ENCODE data around the gene FHIT.

The FHIT gene

DNA sequence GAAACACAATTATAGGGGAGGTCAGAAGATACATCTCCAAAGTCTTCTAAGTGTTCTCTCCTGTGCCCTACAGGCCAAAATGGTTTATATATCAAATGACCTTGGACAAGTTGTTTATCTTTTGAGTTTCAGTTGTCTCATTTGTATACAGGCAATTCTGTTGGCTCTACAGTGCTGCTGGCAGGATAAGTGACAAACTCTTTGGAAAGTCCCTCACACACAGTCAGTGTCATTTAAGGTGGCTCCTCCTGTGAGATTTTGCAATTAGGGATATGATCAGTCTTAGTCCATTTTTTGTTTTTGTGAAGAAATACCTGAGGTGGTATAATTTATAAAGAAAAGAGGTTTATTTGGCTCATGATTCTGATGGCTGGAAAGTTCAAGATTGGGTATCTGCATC, 1165.6 kb downstream of the FHIT start:
- no peak for DNase-seq (ENCODE audit: low read depth in 1 of 2, low spot score in 1 of 2)

DNA sequence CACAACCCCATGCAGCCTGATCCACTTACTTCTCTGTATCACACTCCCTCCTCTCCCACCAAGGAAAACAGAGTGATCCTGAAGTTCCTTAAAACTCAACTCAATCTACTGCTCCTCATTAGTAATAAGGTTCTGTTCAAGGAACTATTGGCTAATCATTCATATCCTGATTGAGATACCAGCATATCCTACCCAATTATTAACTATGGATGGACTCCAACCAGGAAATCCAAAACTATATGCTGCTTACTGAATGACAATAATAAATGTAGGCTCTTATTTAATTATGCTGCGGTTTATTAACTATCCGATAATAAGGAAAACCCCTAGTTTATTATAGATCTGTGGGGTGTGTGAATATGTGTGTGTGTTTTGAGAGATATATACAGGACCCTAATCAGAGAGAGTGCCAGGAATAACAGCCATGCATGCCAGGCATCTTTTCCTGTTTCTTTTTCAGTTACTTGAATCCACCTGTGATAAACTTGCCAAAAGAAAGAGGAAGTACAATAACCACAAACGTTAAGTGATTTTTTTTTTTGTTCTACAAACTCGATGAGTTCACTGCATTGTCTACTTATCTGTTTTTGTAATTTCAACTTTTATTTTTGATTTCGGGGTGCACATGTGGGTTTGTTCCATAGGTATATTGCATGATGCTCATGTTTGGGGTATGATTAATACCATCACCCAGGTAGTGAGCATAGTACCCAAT, 1169.7 kb downstream of the FHIT start:
- DNase-seq (ENCODE audit: low read depth in 1 of 2, low spot score in 1 of 2): no peak

DNA sequence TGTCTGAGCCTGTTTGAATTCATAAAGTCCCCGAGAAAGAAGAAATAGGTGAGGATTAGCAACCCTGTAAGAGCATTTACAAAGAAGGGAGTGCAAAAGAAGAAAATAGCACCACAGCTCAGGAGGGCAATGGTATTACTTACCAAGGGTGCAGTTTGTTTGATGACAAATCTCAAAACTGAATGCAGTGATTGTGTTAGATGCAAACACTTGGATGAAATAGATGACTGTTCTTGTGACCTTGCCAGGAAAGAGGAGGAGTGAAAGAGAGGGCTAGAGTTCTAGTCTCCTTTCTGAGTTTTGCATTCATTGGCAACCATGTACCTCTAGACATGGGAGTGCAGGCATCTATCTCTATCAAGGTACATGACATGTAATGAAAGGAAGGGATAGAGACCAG, 1170.6 kb downstream of the FHIT start:
- no peak for DNase-seq (ENCODE audit: low read depth in 1 of 2, low spot score in 1 of 2)

DNA sequence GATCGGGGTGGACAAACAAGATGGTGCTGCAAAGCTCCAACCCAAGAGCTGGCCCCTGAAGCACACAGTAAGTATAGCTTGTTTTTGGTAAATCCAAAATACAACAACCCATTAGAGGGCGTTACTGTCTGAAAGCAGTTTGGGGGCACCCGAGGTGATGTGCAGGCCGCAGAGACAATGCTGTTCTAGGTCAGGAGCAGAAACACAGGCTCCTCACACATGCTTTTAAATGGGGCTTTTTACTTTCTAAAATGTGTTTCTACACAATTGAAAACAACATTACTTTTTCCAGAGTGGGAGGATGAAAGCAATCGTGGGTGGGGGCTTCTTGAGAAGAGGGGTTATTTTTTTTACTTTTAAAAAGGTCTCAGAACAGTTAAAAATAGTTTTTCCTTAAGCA, 1172.2 kb downstream of the FHIT start:
- DNase-seq (ENCODE audit: low read depth in 1 of 2, low spot score in 1 of 2): no peak

DNA sequence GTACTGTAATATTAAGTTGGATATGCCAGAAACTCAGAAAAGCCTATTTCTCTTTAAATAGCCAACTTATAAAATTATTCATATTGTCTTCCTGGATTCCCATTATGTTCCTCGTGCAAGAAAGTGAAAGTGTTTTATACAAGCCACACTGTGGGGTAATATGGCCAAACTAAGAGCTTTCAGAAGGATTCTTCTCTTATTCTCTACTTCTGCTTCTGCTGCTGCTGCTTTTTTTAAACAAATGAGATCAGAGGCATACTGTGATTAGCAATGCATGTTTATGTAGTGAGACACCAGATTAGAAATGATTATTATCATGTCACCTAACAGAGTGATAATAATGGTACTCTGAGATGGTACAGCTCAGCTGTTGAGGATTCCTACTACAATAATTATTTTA, 1174.9 kb downstream of the FHIT start:
- no peak for DNase-seq (ENCODE audit: low read depth in 1 of 2, low spot score in 1 of 2)

DNA sequence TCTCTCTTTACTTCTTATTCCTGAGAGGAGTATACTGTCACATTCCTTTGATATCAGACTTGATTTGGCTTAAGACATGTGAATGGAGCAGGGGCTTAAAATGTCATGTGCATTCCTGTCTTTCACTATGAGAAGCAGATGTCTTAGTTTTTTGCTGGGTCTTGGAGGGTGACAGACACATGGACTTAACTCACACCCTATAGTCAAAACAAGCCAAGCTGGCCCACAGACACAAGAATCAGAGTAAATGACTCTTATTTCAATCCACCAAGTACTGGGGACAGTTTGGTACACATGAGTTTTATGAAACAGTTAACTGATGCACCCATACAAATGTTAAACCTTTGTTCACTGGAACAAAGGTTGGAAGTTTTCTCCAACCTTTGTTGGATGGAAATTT, 1177.3 kb downstream of the FHIT start:
- no peak for DNase-seq (ENCODE audit: low read depth in 1 of 2, low spot score in 1 of 2)

DNA sequence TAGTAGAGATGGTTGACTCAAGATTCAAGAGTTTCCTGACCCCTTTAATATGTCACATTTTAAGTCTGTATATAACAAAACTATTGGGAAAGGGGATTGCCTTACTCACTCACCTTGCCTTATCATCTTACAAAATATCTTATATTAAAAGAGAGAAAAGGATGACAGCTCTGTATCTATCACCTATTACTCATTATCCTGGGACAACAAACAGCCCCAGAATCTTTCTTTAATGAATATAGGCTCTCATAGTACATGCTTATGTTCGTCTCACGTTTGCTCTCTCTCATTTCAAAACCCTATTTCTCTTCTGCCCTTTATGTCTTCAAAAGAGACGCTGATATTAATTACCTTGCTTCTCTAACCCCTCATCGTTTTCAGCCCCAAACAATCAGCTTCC, 1178.0 kb downstream of the FHIT start:
- no peak for DNase-seq (ENCODE audit: low read depth in 1 of 2, low spot score in 1 of 2)

DNA sequence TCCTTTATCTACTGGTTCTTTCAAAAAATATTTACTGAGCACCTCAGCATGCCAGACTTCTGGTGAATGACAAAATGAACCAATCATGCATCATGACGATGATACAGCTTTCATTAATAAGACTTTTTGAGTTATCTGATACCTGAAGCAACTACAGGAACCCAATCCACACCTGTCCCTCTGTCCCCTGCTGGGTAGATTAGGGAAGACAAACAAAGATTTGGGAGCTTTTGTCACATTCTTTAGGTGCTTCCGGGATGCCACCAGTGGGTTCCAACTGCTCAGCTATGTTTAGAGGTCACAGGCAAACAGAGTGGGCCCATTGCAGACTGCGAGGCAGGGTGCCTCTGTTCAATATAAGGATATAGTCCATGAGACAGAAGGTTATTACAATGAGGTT, 1180.9 kb downstream of the FHIT start:
- no peak for DNase-seq (ENCODE audit: low read depth in 1 of 2, low spot score in 1 of 2)

DNA sequence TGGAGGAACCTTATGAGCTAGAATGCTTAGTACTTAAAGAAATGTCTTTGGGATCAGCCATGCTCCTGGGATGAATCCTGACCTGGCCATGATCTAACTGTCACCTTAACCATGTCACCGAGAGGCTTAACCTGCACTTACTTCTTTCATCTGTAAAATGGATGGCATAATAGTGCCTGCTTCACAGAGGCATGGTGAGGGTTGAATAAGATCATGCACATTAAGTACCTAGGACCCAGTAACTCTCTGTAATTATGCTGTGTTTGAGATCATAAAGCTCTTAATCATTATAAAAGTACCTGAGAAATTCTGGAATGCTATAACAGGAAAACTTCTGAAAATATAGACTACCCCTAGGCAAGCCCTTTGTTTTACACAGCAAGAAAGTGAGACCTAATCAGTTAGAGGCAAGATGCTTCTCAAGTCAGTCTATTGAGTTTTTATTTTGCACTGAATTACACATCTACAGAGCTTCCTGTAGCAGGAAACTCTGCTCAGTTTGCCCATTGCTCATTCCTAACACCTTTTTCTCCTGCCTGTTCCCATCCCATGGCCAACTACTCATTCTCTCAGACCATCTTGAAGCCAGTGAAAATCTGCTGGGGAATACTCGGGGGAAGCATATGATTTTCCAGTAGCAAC, 1185.9 kb downstream of the FHIT start:
- DNase-seq (ENCODE audit: low read depth in 1 of 2, low spot score in 1 of 2): no peak

DNA sequence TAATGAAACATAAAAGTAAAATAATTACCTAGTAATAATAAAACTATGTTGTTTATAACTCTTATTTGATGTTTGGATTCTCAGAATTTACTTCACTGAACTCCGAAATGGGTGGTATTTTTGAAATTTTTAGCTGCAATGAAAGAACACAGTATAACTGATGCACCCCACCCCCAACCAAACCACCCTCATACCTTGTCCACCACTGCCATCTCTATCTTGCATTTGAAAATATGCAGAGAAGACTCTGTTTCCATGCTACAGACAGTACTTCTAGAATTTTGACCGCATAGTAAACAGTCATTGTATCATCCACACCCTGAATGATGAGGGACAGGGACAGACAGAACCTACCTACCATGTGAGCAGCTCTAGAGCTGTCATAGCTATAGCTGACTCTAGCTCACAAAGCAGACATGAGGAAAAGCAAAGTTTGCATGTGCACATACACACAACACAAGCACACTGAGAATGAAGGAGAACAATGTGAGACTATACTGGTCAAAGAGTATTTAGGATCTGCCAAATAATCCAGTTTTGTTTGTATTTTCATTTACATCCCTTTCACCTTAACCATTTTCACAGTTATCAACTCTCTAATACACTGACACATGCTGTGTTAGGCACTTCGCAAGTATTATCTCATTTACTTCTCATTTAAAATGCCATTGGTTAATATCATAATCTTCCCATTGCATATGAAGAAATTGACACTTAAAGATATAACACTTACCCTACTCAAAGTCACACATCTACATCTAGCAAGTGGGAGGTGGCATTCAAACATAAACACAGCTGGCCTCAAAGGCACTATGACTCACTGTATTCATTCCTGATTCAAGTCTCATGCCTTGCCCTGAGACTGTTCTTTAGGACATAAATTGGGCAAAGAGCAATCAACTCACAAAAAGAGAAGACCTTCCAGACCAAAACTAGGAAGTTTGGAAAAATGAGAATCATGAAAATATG, 1186.8 kb downstream of the FHIT start:
- no peak for DNase-seq (ENCODE audit: low read depth in 1 of 2, low spot score in 1 of 2)

DNA sequence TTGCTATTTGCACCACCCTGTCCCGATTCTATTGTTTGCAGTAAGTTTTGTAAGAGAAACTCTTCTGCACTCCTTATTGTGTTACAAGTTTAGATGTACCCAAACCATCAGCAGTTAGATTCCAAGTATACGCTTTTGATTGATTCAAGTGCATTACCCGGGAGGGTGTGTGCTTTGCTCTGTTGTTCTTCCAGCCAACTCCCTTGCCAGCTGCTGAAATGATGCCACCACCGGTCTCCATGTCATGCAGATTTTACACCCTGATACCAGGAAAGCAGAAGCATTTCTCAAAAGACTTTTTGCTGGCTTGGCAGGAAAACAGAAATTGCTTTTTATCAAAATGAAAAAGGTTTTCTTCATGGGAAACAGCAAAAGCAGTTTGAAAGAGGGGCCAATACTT, 1194.8 kb downstream of the FHIT start:
- no peak for DNase-seq (ENCODE audit: low read depth in 1 of 2, low spot score in 1 of 2)

DNA sequence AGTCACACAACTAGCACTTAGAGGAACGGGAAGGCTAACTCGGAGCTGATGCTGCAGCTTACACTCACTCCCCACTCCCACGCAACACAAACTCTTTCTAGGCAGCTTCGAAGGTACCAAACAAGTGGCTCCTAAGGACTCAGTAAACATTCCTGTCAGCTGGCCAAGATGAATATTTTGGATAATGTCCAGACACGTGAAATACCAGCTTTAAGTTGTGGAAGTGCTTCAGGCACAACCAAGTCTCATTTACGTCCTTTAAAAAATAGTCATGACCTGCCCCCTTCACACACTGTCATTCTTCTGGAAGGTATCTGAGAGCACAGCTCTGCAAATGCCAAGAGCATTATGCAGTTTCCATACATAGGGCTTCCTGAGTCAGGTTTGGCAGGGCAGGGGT, 1195.5 kb downstream of the FHIT start:
- no peak for DNase-seq (ENCODE audit: low read depth in 1 of 2, low spot score in 1 of 2)

DNA sequence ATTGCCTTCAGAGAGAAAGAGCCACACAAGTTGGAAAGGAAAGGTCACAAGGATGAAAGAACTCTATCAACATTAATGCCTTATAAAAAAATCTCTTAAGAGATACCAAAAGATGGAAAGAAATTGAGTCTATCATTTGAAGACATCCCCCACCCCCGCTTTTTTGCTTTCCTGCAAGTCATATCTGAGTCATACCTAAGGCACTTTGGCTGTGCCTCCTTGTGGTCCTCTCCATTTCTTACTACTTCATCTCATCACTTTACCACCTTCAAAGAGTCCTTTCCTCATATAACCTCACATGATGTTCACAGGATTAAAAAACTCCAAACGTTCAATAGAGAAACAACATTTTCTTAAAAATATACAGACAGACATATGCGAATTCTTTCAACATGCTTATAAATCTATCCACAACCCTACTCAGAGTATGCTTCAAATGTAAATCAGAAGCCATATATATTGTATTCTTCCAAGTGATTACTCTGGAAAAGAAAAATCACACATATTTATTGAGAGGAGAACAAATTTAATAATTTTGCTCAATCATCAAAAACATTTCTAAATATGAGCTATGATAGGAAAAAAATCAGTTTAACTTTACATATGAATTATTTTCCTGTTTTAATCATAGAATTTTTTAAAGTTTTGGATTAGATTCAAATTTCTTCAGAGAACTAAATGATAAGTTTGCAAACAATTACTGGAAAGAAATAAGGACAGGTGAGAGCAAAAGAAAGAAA, 1197.6 kb downstream of the FHIT start:
- no peak for DNase-seq (ENCODE audit: low read depth in 1 of 2, low spot score in 1 of 2)

DNA sequence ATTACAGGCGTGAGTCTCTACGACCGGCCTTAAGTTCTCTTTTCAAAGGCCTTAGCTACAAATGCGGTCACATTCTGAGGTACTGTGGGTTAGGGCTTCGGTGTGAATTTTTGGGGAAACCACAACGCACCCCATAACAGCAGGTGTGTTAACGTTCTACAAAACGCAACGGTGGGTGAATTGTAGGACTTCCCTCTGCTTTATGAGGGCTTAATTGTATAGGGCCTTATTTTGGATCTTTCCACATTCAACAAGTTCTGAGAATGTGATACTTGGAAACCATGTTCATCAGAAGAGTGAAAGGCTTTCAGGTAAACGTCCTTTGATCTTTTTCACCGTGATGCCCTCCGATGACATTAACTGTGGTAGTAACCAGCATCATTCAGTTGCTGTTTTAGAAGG, 1202.8 kb downstream of the FHIT start:
- DNase-seq (ENCODE audit: low read depth in 1 of 2, low spot score in 1 of 2): no peak

DNA sequence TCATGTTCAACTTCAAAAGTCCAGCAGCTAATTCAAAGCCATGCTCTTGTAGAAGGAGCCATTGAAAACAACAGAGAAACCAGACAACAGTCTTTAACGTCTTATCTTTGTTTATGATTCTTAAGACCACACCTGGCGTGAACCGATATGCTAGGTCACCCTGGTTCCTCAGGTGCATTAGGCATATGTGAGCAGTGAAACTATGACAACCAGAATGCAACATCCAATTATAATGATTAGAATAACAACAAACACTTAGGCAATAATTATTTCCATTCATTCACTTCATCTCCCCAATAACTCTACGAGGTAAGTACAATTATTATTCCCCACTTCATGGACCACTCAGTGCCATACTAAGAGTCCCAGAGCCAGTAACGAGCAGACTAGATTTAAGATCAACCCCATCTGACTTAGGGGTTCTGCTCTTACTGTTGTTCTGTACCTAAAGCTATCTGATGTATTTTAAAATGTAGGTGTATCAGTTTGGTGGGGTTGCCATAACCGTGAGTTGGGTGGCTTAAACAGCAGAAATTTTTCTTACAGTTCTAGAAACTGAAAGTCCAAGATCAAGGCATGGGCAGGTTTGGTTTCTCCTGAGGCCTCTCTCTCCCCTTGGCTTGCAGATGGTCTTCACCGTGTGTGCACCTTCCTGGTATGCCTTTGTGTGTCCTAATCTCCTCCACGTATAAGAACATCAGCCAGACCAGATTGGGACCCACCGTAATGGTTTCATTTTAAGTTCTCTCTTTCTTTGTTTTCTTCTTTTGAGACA, 1203.6 kb downstream of the FHIT start:
- DNase-seq (ENCODE audit: low read depth in 1 of 2, low spot score in 1 of 2): no peak

DNA sequence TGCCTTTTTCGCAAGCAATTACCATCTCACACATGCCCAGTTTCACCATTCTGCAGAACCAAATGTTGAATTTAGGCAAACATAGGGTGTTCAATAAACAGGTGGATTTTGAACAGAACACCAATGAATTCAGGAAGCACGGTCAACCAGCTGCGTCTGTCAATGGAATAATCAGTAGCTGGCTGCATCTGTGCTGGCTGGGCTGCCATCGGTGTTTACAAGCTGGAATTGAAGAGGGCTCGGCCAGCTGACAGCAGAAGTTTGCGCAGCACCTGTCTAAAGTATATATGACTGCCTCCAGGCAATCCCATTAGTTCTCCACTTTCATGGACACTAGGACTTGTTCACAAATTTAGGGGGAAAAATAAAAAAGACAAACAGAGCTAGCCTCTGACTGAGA, 1205.0 kb downstream of the FHIT start:
- no peak for DNase-seq (ENCODE audit: low read depth in 1 of 2, low spot score in 1 of 2)

DNA sequence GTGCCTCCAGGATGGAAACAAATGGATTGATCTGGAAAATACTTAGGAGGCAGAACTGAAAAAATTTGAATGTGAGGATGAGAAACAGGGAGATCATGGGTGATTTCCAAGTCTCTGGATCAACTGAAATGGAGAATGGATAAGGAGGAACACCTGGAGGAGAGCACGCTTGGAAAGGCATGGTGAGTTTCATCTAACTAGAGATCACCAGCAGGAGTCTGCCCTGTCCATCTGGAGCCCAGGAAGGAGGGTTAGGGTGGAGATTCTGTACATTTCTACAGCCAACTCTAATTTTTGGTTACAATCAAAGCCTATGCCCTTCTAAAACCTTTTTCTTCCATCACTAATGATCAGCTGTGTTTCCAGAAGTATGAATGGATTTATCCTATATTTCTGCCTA, 1205.6 kb downstream of the FHIT start:
- DNase-seq (ENCODE audit: low read depth in 1 of 2, low spot score in 1 of 2): no peak

DNA sequence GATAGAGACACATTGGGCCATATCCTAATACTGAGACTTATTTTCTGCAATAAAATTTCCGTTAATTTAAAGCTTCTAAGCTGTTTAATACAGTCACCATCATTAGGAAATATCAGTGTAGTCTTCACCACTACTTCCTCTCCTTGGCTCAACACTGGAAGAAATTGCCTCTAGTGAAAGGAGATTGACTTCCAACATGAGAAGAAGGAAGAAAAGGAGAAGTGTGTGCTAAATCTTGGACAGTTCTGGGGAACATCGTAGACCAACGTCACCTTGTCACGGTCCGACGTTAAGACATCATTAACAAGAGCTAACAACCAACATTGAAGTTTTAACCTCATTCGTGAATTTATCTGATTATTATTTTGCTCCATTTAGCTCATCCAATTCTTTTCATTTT, 1214.4 kb downstream of the FHIT start:
- no peak for DNase-seq (ENCODE audit: low read depth in 1 of 2, low spot score in 1 of 2)

DNA sequence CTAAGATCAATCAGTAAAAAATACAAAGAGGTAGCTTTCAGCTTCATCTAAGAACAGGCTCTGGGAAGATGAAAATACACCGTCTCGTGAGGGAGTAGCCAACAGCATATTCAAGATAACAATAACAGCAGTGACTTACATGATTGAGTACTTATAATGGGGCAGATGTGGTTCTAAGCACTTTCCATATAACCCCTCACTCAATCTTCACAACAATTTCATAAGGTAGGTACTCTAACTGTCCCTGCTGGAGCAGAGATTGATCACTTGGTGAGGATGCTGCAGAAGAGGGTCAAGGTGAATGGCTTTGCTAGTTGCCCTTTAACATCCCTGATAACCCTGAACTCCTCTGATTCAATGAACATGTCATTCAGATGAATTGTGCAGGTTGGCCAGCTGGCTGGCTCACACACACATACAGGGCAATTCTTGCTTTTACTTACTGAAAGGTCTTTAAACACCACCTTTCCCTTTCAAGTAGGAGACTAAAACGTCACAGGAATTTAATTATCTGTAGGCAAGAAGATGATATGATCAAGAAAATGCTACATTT, 1217.3 kb downstream of the FHIT start:
- no peak for DNase-seq (ENCODE audit: low read depth in 1 of 2, low spot score in 1 of 2)

DNA sequence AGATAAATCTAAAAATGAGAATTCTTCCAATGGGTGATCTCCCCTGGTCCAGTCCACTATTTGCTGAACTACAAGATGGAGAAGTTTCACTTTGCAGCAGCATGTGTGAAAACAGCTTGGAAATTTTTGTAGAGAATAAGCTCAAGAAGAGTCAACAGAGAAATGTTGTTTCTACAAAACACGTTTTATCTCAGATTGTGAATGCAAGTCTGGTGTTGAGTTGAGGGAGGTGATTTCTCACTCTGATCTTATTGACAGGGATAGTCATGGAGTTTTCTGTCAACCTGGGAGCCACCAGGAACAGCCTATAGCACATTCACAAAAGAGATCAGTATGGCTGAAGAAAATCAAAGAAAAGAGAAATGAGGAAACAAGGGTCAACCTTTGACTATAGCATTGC, 1220.3 kb downstream of the FHIT start:
- DNase-seq (ENCODE audit: low read depth in 1 of 2, low spot score in 1 of 2): no peak

All from activated T-helper 1 cell treated with anti-CD3 and anti-CD28 coated beads, Interleukin-2, amount 50 U/mL, for 16 hours (primary cell).